Esophagus (tissue), 2 donors: Measurements from ENCODE around the gene SNX7. TPM values are rescaled to one million over a fixed set of nuclear protein-coding genes. Genes with fewer than 3 reads are reported as not detected.

Experiments
- H3K27ac ChIP-seq, 2 donors: one replicate each; pipeline ENCODE4 v1.5.1; 2013; ENCODE audit warnings: low read depth in 2 of 2, mild to moderate bottlenecking in 2 of 2, inconsistent platforms in 1 of 2, low read length in 1 of 2, moderate library complexity in 1 of 2
- H3K27me3 ChIP-seq, 2 donors: one replicate each; pipeline ENCODE4 v1.6.1; 2013; ENCODE audit warnings: low read length in 2 of 2, control low read depth in 1 of 2, mild to moderate bottlenecking in 1 of 2; ENCODE audit not compliant: insufficient read depth in 2 of 2, control insufficient read depth in 1 of 2
- H3K36me3 ChIP-seq, 2 donors: one replicate each; pipeline ENCODE4 v1.6.1; 2013; ENCODE audit warnings: low read length in 1 of 2; ENCODE audit not compliant: control insufficient read depth in 2 of 2, insufficient read depth in 2 of 2
- H3K4me1 ChIP-seq, 2 donors: one replicate each; pipeline ENCODE4 v1.6.1; 2013; ENCODE audit warnings: low read length in 1 of 2; ENCODE audit not compliant: control insufficient read depth in 2 of 2, insufficient read depth in 2 of 2
- H3K4me3 ChIP-seq, 2 donors: one replicate each; pipeline ENCODE4 v1.5.1; 2013; ENCODE audit warnings: low read length in 2 of 2, mild to moderate bottlenecking in 2 of 2, low read depth in 1 of 2, moderate library complexity in 1 of 2
- H3K9me3 ChIP-seq, 2 donors: one replicate each; pipeline ENCODE4 v1.6.1; 2013; ENCODE audit warnings: mild to moderate bottlenecking in 2 of 2, low read depth in 1 of 2, low read length in 1 of 2, moderate library complexity in 1 of 2; ENCODE audit not compliant: control insufficient read depth in 2 of 2, insufficient read depth in 1 of 2
- WGBS, 2 donors: extraction: QIAGEN DNeasy Blood & Tissue Kit; methylation state at CpG; one replicate each; pipeline ENCODE4 v1.1.7; 2013; 5-methylcytosine and 5-hydroxymethylcytosine counted together
- polyA plus RNA-seq, 2 donors: library from polyadenylated mRNA; stranded (reverse); fragments of 200-250 nt; gene quantifications; one replicate each; pipeline ENCODE4 v1.2.3, GENCODE V29; 2013
- donor health status: healthy with polysubstance abuse.
- donor health status: Bipolar disorder and iron deficiency.

The SNX7 gene
- polyA plus RNA-seq, 2 donors: 2.7 to 14.7 TPM

GRCh38 chr1:98692482-98692881, 31.0 kb downstream of the SNX7 start:
- no peak overlapping the region for H3K27ac ChIP-seq
- no peak overlapping the region for H3K4me3 ChIP-seq
- H3K27me3 ChIP-seq: no peaks in the 10 kb centered on the region
- H3K9me3 ChIP-seq: no peaks in the 10 kb centered on the region
- H3K36me3 ChIP-seq: no peaks in the 10 kb centered on the region
- 93 to 94% methylated on average over 2 of the region's 2 CpGs for WGBS, 2 donors
- H3K4me1 ChIP-seq: no peaks in the 10 kb centered on the region

GRCh38 chr1:98693385-98693784, 31.9 kb downstream of the SNX7 start:
- H3K9me3 ChIP-seq: no peaks in the 10 kb centered on the region
- no peak overlapping the region for H3K4me3 ChIP-seq
- H3K36me3 ChIP-seq: no peaks in the 10 kb centered on the region
- H3K27ac ChIP-seq: no peak overlapping the region
- no peaks in the 10 kb centered on the region for H3K27me3 ChIP-seq
- H3K4me1 ChIP-seq: no peaks in the 10 kb centered on the region
- 83 to 84% methylated on average over 2 of the region's 2 CpGs for WGBS, 2 donors

- H3K9me3 ChIP-seq: no peaks in the 10 kb centered on the region
- no peak overlapping the region for H3K4me3 ChIP-seq
- no peaks in the 10 kb centered on the region for H3K27me3 ChIP-seq
- no peaks in the 10 kb centered on the region for H3K36me3 ChIP-seq
- H3K27ac ChIP-seq: no peak overlapping the region
- WGBS, 2 donors: 97% methylated on average over 4 of the region's 4 CpGs
- no peaks in the 10 kb centered on the region for H3K4me1 ChIP-seq
Observed at GRCh38 chr1:98696077-98696476, 34.6 kb downstream of the SNX7 start.

- no peaks in the 10 kb centered on the region for H3K4me1 ChIP-seq
- H3K9me3 ChIP-seq: no peaks in the 10 kb centered on the region
- H3K4me3 ChIP-seq: no peak overlapping the region
- H3K36me3 ChIP-seq: no peaks in the 10 kb centered on the region
- H3K27me3 ChIP-seq: no peaks in the 10 kb centered on the region
- WGBS, 2 donors: 63 to 86% methylated on average over 1 of the region's 1 CpG
- no peak overlapping the region for H3K27ac ChIP-seq
Observed at GRCh38 chr1:98697781-98698180, 36.3 kb downstream of the SNX7 start.

GRCh38 chr1:98698625-98699024, 37.1 kb downstream of the SNX7 start:
- H3K4me1 ChIP-seq: no peaks in the 10 kb centered on the region
- no peak overlapping the region for H3K4me3 ChIP-seq
- no peak overlapping the region for H3K27ac ChIP-seq
- no peaks in the 10 kb centered on the region for H3K27me3 ChIP-seq
- H3K36me3 ChIP-seq: no peaks in the 10 kb centered on the region
- H3K9me3 ChIP-seq: no peaks in the 10 kb centered on the region
- 91 to 92% methylated on average over 3 of the region's 3 CpGs for WGBS, 2 donors

GRCh38 chr1:98700228-98700627, 38.7 kb downstream of the SNX7 start:
- Histone ChIP-seq H3K4me3 (no peak overlapping the region), H3K27ac (no peak overlapping the region), H3K27me3 (no peaks in the 10 kb centered on the region), H3K4me1 (no peaks in the 10 kb centered on the region), H3K9me3 (no peaks in the 10 kb centered on the region), H3K36me3 (no peaks in the 10 kb centered on the region)

GRCh38 chr1:98702976-98703375, 41.5 kb downstream of the SNX7 start:
- H3K27ac ChIP-seq: no peak overlapping the region
- WGBS, 2 donors: 88 to 90% methylated on average over 1 of the region's 1 CpG

GRCh38 chr1:98704474-98704873, 43.0 kb downstream of the SNX7 start:
- Histone ChIP-seq H3K4me3 (no peak overlapping the region), H3K4me1 (no peaks in the 10 kb centered on the region), H3K9me3 (no peaks in the 10 kb centered on the region), H3K27ac (no peak overlapping the region), H3K36me3 (no peaks in the 10 kb centered on the region), H3K27me3 (no peaks in the 10 kb centered on the region)
- 87 to 92% methylated on average over 4 of the region's 4 CpGs for WGBS, 2 donors

More at GRCh38 chr1:98702976-98703375, 41.5 kb downstream of the SNX7 start:
- H3K27me3 ChIP-seq: no peaks in the 10 kb centered on the region
- H3K36me3 ChIP-seq: no peaks in the 10 kb centered on the region
- no peaks in the 10 kb centered on the region for H3K4me1 ChIP-seq
- no peaks in the 10 kb centered on the region for H3K9me3 ChIP-seq
- H3K4me3 ChIP-seq: no peak overlapping the region

- H3K36me3 ChIP-seq: no peaks in the 10 kb centered on the region
Observed at GRCh38 chr1:98704971-98705370, 43.5 kb downstream of the SNX7 start.

GRCh38 chr1:98705591-98705990, 44.1 kb downstream of the SNX7 start:
- Histone ChIP-seq H3K27me3 (no peaks in the 10 kb centered on the region), H3K27ac (no peak overlapping the region)

More at GRCh38 chr1:98704971-98705370, 43.5 kb downstream of the SNX7 start:
- H3K4me1 ChIP-seq: no peaks in the 10 kb centered on the region
- WGBS, 2 donors: 86 to 90% methylated on average over 1 of the region's 1 CpG
- H3K27ac ChIP-seq: no peak overlapping the region
- no peaks in the 10 kb centered on the region for H3K9me3 ChIP-seq
- H3K4me3 ChIP-seq: no peak overlapping the region
- no peaks in the 10 kb centered on the region for H3K27me3 ChIP-seq

More at GRCh38 chr1:98705591-98705990, 44.1 kb downstream of the SNX7 start:
- Histone ChIP-seq H3K4me1 (no peaks in the 10 kb centered on the region), H3K36me3 (no peaks in the 10 kb centered on the region), H3K4me3 (no peak overlapping the region), H3K9me3 (no peaks in the 10 kb centered on the region)
- WGBS, 2 donors: 84 to 85% methylated on average over 2 of the region's 2 CpGs
